ENCODE data around the gene C6orf141.

- TF ChIP-seq EZH2 (IDR thresholded peaks at IDR 0.05; ENCODE audit: borderline replicate concordance, insufficient read depth, low read depth, low read length, poor library complexity, severe bottlenecking) (no peak), CTCF (IDR thresholded peaks at IDR 0.05) (no peak)
These were observed 23.9 kb upstream of the C6orf141 start for GRCh38 chr6:49526598-49526997.
